Neural cell (in vitro differentiated cells): Measurements from ENCODE around the gene HS3ST5. TPM values are rescaled to one million over a fixed set of nuclear protein-coding genes. Genes with fewer than 3 reads are reported as not detected.

ENCODE experiments used
- H2AFZ ChIP-seq: fragments of 200-600, 300-800 bp; sonication (generic), shearing (Covaris generic); 2 replicates; pipeline ENCODE4 v1.6.0; 2014; ENCODE audit warnings: low read depth, mild to moderate bottlenecking, antibody characterized with exemption, low read length, moderate library complexity
- H3F3A ChIP-seq: fragments of 200-600 bp; shearing (Covaris generic); 2 replicates; pipeline ENCODE4 v1.6.1; 2016; ENCODE audit warnings: mild to moderate bottlenecking, moderate library complexity, mixed read lengths, antibody characterized with exemption, low read length; ENCODE audit not compliant: insufficient read depth, poor library complexity, severe bottlenecking
- H3K27ac ChIP-seq: fragments of 200-600, 300-800 bp; sonication (generic), shearing (Covaris generic); 2 replicates; pipeline ENCODE4 v1.5.1; 2014; ENCODE audit warnings: mild to moderate bottlenecking, low read length, moderate library complexity
- H3K27me3 ChIP-seq: fragments of 300-800, 200-600 bp; sonication (generic), shearing (Covaris generic); 2 replicates; pipeline ENCODE4 v1.6.0; 2014; ENCODE audit warnings: mild to moderate bottlenecking, low read depth, low read length, moderate library complexity; ENCODE audit not compliant: insufficient read depth
- H3K36me3 ChIP-seq: fragments of 300-800, 200-600 bp; sonication (generic), shearing (Covaris generic); 2 replicates; pipeline ENCODE4 v1.5.1; 2014; ENCODE audit warnings: mild to moderate bottlenecking, antibody characterized with exemption, low read length, moderate library complexity; ENCODE audit not compliant: insufficient read depth
- H3K4me2 ChIP-seq: fragments of 300-800, 200-600 bp; sonication (generic), shearing (Covaris generic); 2 replicates; pipeline ENCODE4 v1.6.0; 2014; ENCODE audit warnings: mild to moderate bottlenecking, low read length
- H3K4me3 ChIP-seq: fragments of 300-800, 200-600 bp; sonication (generic), shearing (Covaris generic); 2 replicates; pipeline ENCODE4 v1.5.1; 2014; ENCODE audit warnings: mild to moderate bottlenecking, low read length, moderate library complexity
- H3K79me2 ChIP-seq: fragments of 200-600 bp; shearing (Covaris generic); replicated peaks from 2 replicates; pipeline ENCODE4 v1.6.0; 2014; ENCODE audit warnings: mild to moderate bottlenecking, low read length, moderate library complexity; ENCODE audit not compliant: insufficient read depth
- H3K9ac ChIP-seq: fragments of 300-800, 200-600 bp; sonication (generic), shearing (Covaris generic); 2 replicates; pipeline ENCODE4 v1.6.1; 2016; ENCODE audit warnings: mild to moderate bottlenecking, low read length, mixed read lengths
- H3K9me2 ChIP-seq: fragments of 200-600 bp; shearing (Covaris generic); 2 replicates; pipeline ENCODE4 v1.6.1; 2016; ENCODE audit warnings: mild to moderate bottlenecking, low read length, mixed read lengths; ENCODE audit not compliant: insufficient read depth
- H3K9me3 ChIP-seq: fragments of 200-600, 300-800 bp; sonication (generic), shearing (Covaris generic); 2 replicates; pipeline ENCODE4 v1.6.1; 2016; ENCODE audit warnings: mild to moderate bottlenecking, mixed run types, low read length, moderate library complexity, mixed read lengths
- H4K20me1 ChIP-seq: fragments of 200-600 bp; shearing (Covaris generic); 2 replicates; pipeline ENCODE4 v1.6.1; 2016; ENCODE audit warnings: mild to moderate bottlenecking, mixed run types; ENCODE audit not compliant: insufficient read depth
- CTCF ChIP-seq: fragments of 450-650 bp; IDR thresholded peaks from 2 replicates; pipeline ENCODE4 v1.5.1; 2014; ENCODE audit warnings: antibody characterized with exemption, mild to moderate bottlenecking, moderate library complexity; ENCODE audit not compliant: poor library complexity, severe bottlenecking
- EP300 ChIP-seq: fragments of 450-650 bp; conservative IDR thresholded peaks from 2 replicates; pipeline ENCODE4 v1.6.1; 2014; ENCODE audit warnings: antibody characterized with exemption, mild to moderate bottlenecking, moderate library complexity; ENCODE audit not compliant: poor library complexity, severe bottlenecking
- EZH2 ChIP-seq: fragments of 200-600, 300-800 bp; shearing (Covaris generic), sonication (generic); IDR thresholded peaks from 2 replicates; pipeline ENCODE4 v1.6.1; 2014; ENCODE audit warnings: antibody characterized with exemption, low read length, borderline replicate concordance, mild to moderate bottlenecking; ENCODE audit not compliant: insufficient read depth, poor library complexity, severe bottlenecking
- MXI1 ChIP-seq: fragments of 450-650 bp; conservative IDR thresholded peaks from 2 replicates; pipeline ENCODE4 v1.6.1; 2014; ENCODE audit warnings: antibody characterized with exemption, mild to moderate bottlenecking; ENCODE audit not compliant: poor library complexity, severe bottlenecking
- POLR2AphosphoS5 ChIP-seq: IDR thresholded peaks from 2 replicates; pipeline ENCODE4 v1.6.1; 2012
- RAD21 ChIP-seq: fragments of 450-650 bp; conservative IDR thresholded peaks from 2 replicates; pipeline ENCODE4 v1.6.1; 2014; ENCODE audit warnings: antibody characterized with exemption, mild to moderate bottlenecking, moderate library complexity
- SMC3 ChIP-seq: fragments of 450-650 bp; conservative IDR thresholded peaks from 2 replicates; pipeline ENCODE4 v1.6.1; 2014; ENCODE audit warnings: antibody characterized with exemption, mild to moderate bottlenecking, moderate library complexity; ENCODE audit not compliant: poor library complexity
- TAF1 ChIP-seq: IDR thresholded peaks from 2 replicates; pipeline ENCODE4 v1.6.1; 2012; ENCODE audit warnings: low read depth
- polyA plus RNA-seq: library from polyadenylated mRNA; depleted of rRNA; stranded (reverse); fragments of >200 nt; gene quantifications from 2 replicates; pipeline ENCODE4 v1.2.3, GENCODE V29; 2014
- TF ChIP-seq, protein P1 (sequence below): IDR thresholded peaks from 2 replicates; pipeline ENCODE4 v1.6.1; 2012; ENCODE audit warnings: borderline replicate concordance

The HS3ST5 gene
- polyA plus RNA-seq, 1 donor from 2014 or later, result not detected

GRCh38 chr6:114187563-114187962 lies 155.3 kb downstream of the HS3ST5 start:
- Histone ChIP-seq H3K4me2 (no peak overlapping the region), H3K27me3 (no peaks in the 10 kb centered on the region), H2AFZ (no peak overlapping the region), H3K9ac (no peak overlapping the region), H3K27ac (no peak overlapping the region), H3K4me3 (no peak overlapping the region), H3F3A (no peaks in the 10 kb centered on the region), H3K79me2 (no peaks in the 10 kb centered on the region), H3K9me3 (no peaks in the 10 kb centered on the region), H4K20me1 (no peaks in the 10 kb centered on the region), H3K36me3 (no peaks in the 10 kb centered on the region), H3K9me2 (no peaks in the 10 kb centered on the region)
- TF ChIP-seq, protein P1, sequence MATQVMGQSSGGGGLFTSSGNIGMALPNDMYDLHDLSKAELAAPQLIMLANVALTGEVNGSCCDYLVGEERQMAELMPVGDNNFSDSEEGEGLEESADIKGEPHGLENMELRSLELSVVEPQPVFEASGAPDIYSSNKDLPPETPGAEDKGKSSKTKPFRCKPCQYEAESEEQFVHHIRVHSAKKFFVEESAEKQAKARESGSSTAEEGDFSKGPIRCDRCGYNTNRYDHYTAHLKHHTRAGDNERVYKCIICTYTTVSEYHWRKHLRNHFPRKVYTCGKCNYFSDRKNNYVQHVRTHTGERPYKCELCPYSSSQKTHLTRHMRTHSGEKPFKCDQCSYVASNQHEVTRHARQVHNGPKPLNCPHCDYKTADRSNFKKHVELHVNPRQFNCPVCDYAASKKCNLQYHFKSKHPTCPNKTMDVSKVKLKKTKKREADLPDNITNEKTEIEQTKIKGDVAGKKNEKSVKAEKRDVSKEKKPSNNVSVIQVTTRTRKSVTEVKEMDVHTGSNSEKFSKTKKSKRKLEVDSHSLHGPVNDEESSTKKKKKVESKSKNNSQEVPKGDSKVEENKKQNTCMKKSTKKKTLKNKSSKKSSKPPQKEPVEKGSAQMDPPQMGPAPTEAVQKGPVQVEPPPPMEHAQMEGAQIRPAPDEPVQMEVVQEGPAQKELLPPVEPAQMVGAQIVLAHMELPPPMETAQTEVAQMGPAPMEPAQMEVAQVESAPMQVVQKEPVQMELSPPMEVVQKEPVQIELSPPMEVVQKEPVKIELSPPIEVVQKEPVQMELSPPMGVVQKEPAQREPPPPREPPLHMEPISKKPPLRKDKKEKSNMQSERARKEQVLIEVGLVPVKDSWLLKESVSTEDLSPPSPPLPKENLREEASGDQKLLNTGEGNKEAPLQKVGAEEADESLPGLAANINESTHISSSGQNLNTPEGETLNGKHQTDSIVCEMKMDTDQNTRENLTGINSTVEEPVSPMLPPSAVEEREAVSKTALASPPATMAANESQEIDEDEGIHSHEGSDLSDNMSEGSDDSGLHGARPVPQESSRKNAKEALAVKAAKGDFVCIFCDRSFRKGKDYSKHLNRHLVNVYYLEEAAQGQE, result no peak
- TF ChIP-seq SMC3, result no peak
- no peak for TF ChIP-seq TAF1
- no peak for TF ChIP-seq EZH2
- no peak for TF ChIP-seq MXI1
- no peak for TF ChIP-seq POLR2AphosphoS5
- TF ChIP-seq CTCF, result no peak
- TF ChIP-seq RAD21, result no peak
- TF ChIP-seq EP300, result no peak

- Histone ChIP-seq H3K9me3 (no peaks in the 10 kb centered on the region), H2AFZ (no peak overlapping the region), H3K4me2 (no peak overlapping the region), H3K79me2 (no peaks in the 10 kb centered on the region), H4K20me1 (no peaks in the 10 kb centered on the region), H3K4me3 (no peak overlapping the region), H3K27me3 (no peaks in the 10 kb centered on the region), H3F3A (no peaks in the 10 kb centered on the region), H3K27ac (no peak overlapping the region), H3K36me3 (no peaks in the 10 kb centered on the region), H3K9ac (no peak overlapping the region), H3K9me2 (no peaks in the 10 kb centered on the region)
- TF ChIP-seq TAF1, result no peak
- TF ChIP-seq EZH2, result no peak
- TF ChIP-seq, protein P1, result no peak
- TF ChIP-seq SMC3, result no peak
- TF ChIP-seq RAD21, result no peak
- no peak for TF ChIP-seq CTCF
- TF ChIP-seq POLR2AphosphoS5, result no peak
- no peak for TF ChIP-seq EP300
- no peak for TF ChIP-seq MXI1
These were observed 161.2 kb downstream of the HS3ST5 start for GRCh38 chr6:114181664-114182063.
